Measurements from ENCODE around the gene ADCY6.
A peak's percentile ranks its signal among the peaks of the same experiment; 100 is the strongest.

The ADCY6 gene

GRCh38 chr12:48815126-48816110 is 26.5 kb upstream of the ADCY6 start:
- peak; percentile 89 for DNase-seq (ENCODE audit: low read depth, low spot score)

GRCh38 chr12:48814262-48815125 is 25.6 kb upstream of the ADCY6 start:
- DNase-seq (ENCODE audit: low read depth, low spot score), result peak; percentile 83

- DNase-seq (ENCODE audit: low read depth, low spot score), result peak; percentile 85
Observed at GRCh38 chr12:48813465-48814261, 24.8 kb upstream of the ADCY6 start.

- no peak for DNase-seq (ENCODE audit: low read depth, low spot score)
Observed at GRCh38 chr12:48812389-48812788, 23.5 kb upstream of the ADCY6 start.

- no peak for DNase-seq (ENCODE audit: low read depth, low spot score)
Observed at GRCh38 chr12:48811437-48812090, 22.7 kb upstream of the ADCY6 start.

- no peak for DNase-seq (ENCODE audit: low read depth, low spot score)
Observed at GRCh38 chr12:48810903-48811431, 22.1 kb upstream of the ADCY6 start.

- DNase-seq (ENCODE audit: low read depth, low spot score), result no peak
Observed at GRCh38 chr12:48807981-48808380, 19.1 kb upstream of the ADCY6 start.

GRCh38 chr12:48803675-48804074 is 14.8 kb upstream of the ADCY6 start:
- DNase-seq (ENCODE audit: low read depth, low spot score), result no peak

GRCh38 chr12:48800971-48801370 is 12.1 kb upstream of the ADCY6 start:
- DNase-seq (ENCODE audit: low read depth, low spot score), result no peak

- no peak for DNase-seq (ENCODE audit: low read depth, low spot score)
Observed at GRCh38 chr12:48800457-48800856, 11.6 kb upstream of the ADCY6 start.

GRCh38 chr12:48796976-48797375 is 8.1 kb upstream of the ADCY6 start:
- no peak for DNase-seq (ENCODE audit: low read depth, low spot score)

GRCh38 chr12:48795550-48796455 is 6.9 kb upstream of the ADCY6 start:
- peak; percentile 89 for DNase-seq (ENCODE audit: low read depth, low spot score)

GRCh38 chr12:48794870-48795269 is 6.0 kb upstream of the ADCY6 start:
- DNase-seq (ENCODE audit: low read depth, low spot score), result peak; percentile 85

GRCh38 chr12:48793696-48794095 is 4.8 kb upstream of the ADCY6 start:
- no peak for DNase-seq (ENCODE audit: low read depth, low spot score)

- no peak for DNase-seq (ENCODE audit: low read depth, low spot score)
Observed at GRCh38 chr12:48789858-48790326, 1.0 kb upstream of the ADCY6 start.

GRCh38 chr12:48788524-48788853 is 400 bp downstream of the ADCY6 start:
- no peak for DNase-seq (ENCODE audit: low read depth, low spot score)

GRCh38 chr12:48787791-48788523 is 932 bp downstream of the ADCY6 start:
- DNase-seq (ENCODE audit: low read depth, low spot score), result no peak

- DNase-seq (ENCODE audit: low read depth, low spot score), result no peak
Observed at GRCh38 chr12:48786591-48787544, 2.0 kb downstream of the ADCY6 start.
